ENCODE measurements around the gene MACO1. TPM values are rescaled to one million over a fixed set of nuclear protein-coding genes. Genes with fewer than 3 reads are reported as not detected.

MACO1 gene
- total and polyA plus RNA-seq, 2 of the 8 experiments (the other 6 are each of a cell fraction or from before 2014, with no cell fraction given) = 3.5 to 15.1 TPM

DNA sequence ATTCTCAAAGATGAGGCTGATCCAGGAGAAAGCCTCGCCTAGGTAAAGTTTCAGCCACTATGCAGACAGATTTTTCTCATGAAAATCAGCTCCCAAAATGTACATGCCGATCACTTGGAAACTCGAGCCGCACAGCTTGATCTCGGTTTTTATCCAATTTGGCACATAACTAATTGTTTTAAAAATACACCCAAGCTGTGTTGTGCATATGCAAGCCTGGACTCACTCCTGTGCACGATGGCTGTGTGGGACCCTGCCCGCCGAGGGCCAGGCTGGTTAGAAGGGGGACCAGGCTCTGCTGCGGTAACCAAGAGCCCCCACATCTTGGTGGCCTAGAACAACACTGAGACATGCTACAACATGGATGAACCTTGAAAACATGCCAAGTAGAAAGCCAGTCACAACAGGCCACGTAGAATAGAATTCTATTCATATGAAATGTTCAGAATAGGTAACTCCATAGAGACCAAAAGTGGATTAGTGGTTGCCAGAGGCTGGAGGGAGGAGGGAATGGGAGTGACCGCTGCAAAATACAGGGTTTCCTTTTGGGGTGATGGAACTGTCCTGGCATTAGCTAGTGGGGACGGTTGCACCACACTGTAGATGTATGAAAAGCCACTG lies 96.6 kb downstream of the MACO1 start:
- H2BK120ac ChIP-seq (replicated peaks; ENCODE audit: low read depth, low read length) = no peak overlapping the region
- no peak overlapping the region for H2BK5ac ChIP-seq (ENCODE audit: low read depth, low read length)
- H2AK5ac ChIP-seq (ENCODE audit: low read depth, low read length) = no peak overlapping the region
- CTCF ChIA-PET (ENCODE audit: partially characterized antibody) = interaction anchor here (1.0 to 15.3 kb wide), 5 partner anchors 22 to 282 kb away, joined by 3 to 240 read pairs (median 4); no protein-coding TSS in a partner anchor
- peaks cover 0 to 5% of the 10 kb centered on the region in 2 experiments; a peak in 1 of 4 replicates for H3K9me3 ChIP-seq (ENCODE audit: insufficient read depth in 2 of 2, low read depth in 1 of 2, low read length in 1 of 2)
- no peak overlapping the region for H2AFZ ChIP-seq (ENCODE audit: low read length)
- no peak overlapping the region for H3K14ac ChIP-seq (ENCODE audit: insufficient read length)
- no peak overlapping the region for H4K5ac ChIP-seq (ENCODE audit: insufficient read length, low read depth, low read length)
- no peaks in the 10 kb centered on the region for H3K79me1 ChIP-seq (ENCODE audit: low read depth, low read length)
- WGBS, 2 experiments (ENCODE audit: extremely low coverage in 1 of 2, insufficient coverage in 1 of 2, insufficient read length in 1 of 2, insufficient replicate concordance in 2 of 2, low coverage in 1 of 2, low lambda C conversion rate in 2 of 2, missing lambda C conversion rate in 1 of 2) = 83% methylated on average over 12 of the region's 12 CpGs; no CpG with 5 or more reads in 1 of the 2 experiments
- H3K56ac ChIP-seq (replicated peaks; ENCODE audit: insufficient read length, low read depth, low read length) = no peak overlapping the region
- no peak overlapping the region for H2BK15ac ChIP-seq (ENCODE audit: low read length)
- H4K20me1 ChIP-seq (replicated peaks in 1 of 2; ENCODE audit: control insufficient read depth in 1 of 2, insufficient read depth in 2 of 2, low read length in 2 of 2) = peaks cover 0 to 3% of the 10 kb centered on the region in 2 experiments
- no peak overlapping the region for H4K8ac ChIP-seq (ENCODE audit: extremely low read depth, insufficient read depth, low read length)
- H3K18ac ChIP-seq (ENCODE audit: extremely low read depth, low read length) = no peak overlapping the region
- no peaks in the 10 kb centered on the region for H3K36me3 ChIP-seq (ENCODE audit: control insufficient read depth in 2 of 4, insufficient read depth in 4 of 4, low read length in 3 of 4)
- H4K91ac ChIP-seq (replicated peaks; ENCODE audit: insufficient read length, low read length) = no peak overlapping the region
- no peaks in the 10 kb centered on the region; a peak in 1 of 7 replicates for H3K27me3 ChIP-seq (replicated peaks in 1 of 4; ENCODE audit: control insufficient read depth in 3 of 4, extremely low read depth in 1 of 4, insufficient read depth in 3 of 4, low read length in 3 of 4)
- H2BK20ac ChIP-seq (ENCODE audit: low read length) = no peak overlapping the region
- FAIRE-seq (no peak), DNase-seq (ENCODE audit: low read depth in 1 of 2, low spot score in 2 of 2) (no peak)
- H2BK12ac ChIP-seq (ENCODE audit: low read depth, low read length) = no peak overlapping the region
- H3K4me2 ChIP-seq (ENCODE audit: insufficient read depth in 1 of 2, low read depth in 2 of 2, low read length in 2 of 2) = no peak overlapping the region
- no peak overlapping the region for H3K4ac ChIP-seq (replicated peaks; ENCODE audit: insufficient read length, low read depth, low read length)
- no peaks in the 10 kb centered on the region for H3K79me2 ChIP-seq (ENCODE audit: control insufficient read depth in 1 of 2, insufficient read depth in 2 of 2, low read length in 2 of 2)
- peaks cover 0 to 5% (median 0%) of the 10 kb centered on the region in 4 experiments; a peak in 3 of 7 replicates for H3K4me1 ChIP-seq (replicated peaks in 1 of 4; ENCODE audit: control insufficient read depth in 3 of 4, insufficient read depth in 4 of 4, low read length in 3 of 4)
- no peak overlapping the region for H3K4me3 ChIP-seq (ENCODE audit: extremely low read depth in 1 of 4, insufficient read depth in 2 of 4, low read depth in 3 of 4, low read length in 4 of 4)
- H3K27ac ChIP-seq (ENCODE audit: low read depth, low read length) = no peak overlapping the region
- H3K9ac ChIP-seq (replicated peaks in 1 of 4; ENCODE audit: extremely low read depth in 1 of 4, low read depth in 3 of 4, low read length in 3 of 4) = no peak overlapping the region
- POLR2A ChIA-PET (ENCODE audit: partially characterized antibody) = interaction anchor here (0.9 to 1.1 kb wide), 3 partner anchors 22 to 265 kb away, joined by 3 to 4 read pairs (median 3); no protein-coding TSS in a partner anchor
- H3K23me2 ChIP-seq (ENCODE audit: low read depth, low read length) = peaks cover 4% of the 10 kb centered on the region
- no peak overlapping the region for H3K23ac ChIP-seq (ENCODE audit: insufficient read length)
- TF ChIP-seq, protein P1, sequence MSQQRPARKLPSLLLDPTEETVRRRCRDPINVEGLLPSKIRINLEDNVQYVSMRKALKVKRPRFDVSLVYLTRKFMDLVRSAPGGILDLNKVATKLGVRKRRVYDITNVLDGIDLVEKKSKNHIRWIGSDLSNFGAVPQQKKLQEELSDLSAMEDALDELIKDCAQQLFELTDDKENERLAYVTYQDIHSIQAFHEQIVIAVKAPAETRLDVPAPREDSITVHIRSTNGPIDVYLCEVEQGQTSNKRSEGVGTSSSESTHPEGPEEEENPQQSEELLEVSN (IDR thresholded peaks at IDR 0.05) = no peak
- TF ChIP-seq, protein P2, sequence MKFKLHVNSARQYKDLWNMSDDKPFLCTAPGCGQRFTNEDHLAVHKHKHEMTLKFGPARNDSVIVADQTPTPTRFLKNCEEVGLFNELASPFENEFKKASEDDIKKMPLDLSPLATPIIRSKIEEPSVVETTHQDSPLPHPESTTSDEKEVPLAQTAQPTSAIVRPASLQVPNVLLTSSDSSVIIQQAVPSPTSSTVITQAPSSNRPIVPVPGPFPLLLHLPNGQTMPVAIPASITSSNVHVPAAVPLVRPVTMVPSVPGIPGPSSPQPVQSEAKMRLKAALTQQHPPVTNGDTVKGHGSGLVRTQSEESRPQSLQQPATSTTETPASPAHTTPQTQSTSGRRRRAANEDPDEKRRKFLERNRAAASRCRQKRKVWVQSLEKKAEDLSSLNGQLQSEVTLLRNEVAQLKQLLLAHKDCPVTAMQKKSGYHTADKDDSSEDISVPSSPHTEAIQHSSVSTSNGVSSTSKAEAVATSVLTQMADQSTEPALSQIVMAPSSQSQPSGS (IDR thresholded peaks at IDR 0.05; ENCODE audit: low read length) = no peak
- TF ChIP-seq RXRA (IDR thresholded peaks at IDR 0.05; ENCODE audit: insufficient read depth, low read depth, low read length) (no peak), YY1 (IDR thresholded peaks at IDR 0.05; ENCODE audit: low read depth, low read length) (no peak), TBP (IDR thresholded peaks at IDR 0.05; ENCODE audit: low read depth, low read length) (no peak), CHD1 (IDR thresholded peaks at IDR 0.05; ENCODE audit: low read depth, low read length) (no peak), SRF (IDR thresholded peaks at IDR 0.05; ENCODE audit: low read depth, low read length) (no peak), TAF7 (optimal IDR thresholded peaks at IDR 0.05; ENCODE audit: borderline replicate concordance, low read depth, low read length) (no peak), RFX5 (IDR thresholded peaks at IDR 0.05; ENCODE audit: borderline replicate concordance, low read depth, low read length) (no peak)
- TF ChIP-seq, protein P3, sequence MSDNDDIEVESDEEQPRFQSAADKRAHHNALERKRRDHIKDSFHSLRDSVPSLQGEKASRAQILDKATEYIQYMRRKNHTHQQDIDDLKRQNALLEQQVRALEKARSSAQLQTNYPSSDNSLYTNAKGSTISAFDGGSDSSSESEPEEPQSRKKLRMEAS (IDR thresholded peaks at IDR 0.05) = no peak
